Osteoblast (primary cell): ENCODE measurements around the gene RNF217. TPM values are rescaled to one million over a fixed set of nuclear protein-coding genes. Genes with fewer than 3 reads are reported as not detected.

Experiments used
- DNase-seq: peaks from one replicate; pipeline ENCODE4 v3.0.0; 2011; ENCODE audit warnings: low spot score, mixed read lengths; ENCODE audit not compliant: insufficient read length; ENCODE audit errors: missing footprints
- H2AFZ ChIP-seq: 2 replicates; pipeline ENCODE4 v1.6.0; 2011; ENCODE audit warnings: mild to moderate bottlenecking, low read length
- H3K27ac ChIP-seq: 2 replicates; pipeline ENCODE4 v1.5.1; 2011; ENCODE audit warnings: mild to moderate bottlenecking, low read depth, low read length, moderate library complexity
- H3K27me3 ChIP-seq: 2 replicates; pipeline ENCODE4 v1.6.0; 2012; ENCODE audit warnings: mild to moderate bottlenecking, control low read depth, inconsistent platforms, low read length, moderate library complexity; ENCODE audit not compliant: insufficient read depth
- H3K36me3 ChIP-seq: 2 replicates; pipeline ENCODE4 v1.5.1; 2011; ENCODE audit warnings: mild to moderate bottlenecking, low read length, control low read depth, moderate library complexity; ENCODE audit not compliant: insufficient read depth
- H3K4me1 ChIP-seq: 2 replicates; pipeline ENCODE4 v1.5.1; 2011; ENCODE audit warnings: mild to moderate bottlenecking, low read length, control low read depth, moderate library complexity; ENCODE audit not compliant: insufficient read depth
- H3K4me2 ChIP-seq: 2 replicates; pipeline ENCODE4 v1.6.0; 2011; ENCODE audit warnings: mild to moderate bottlenecking, low read length; ENCODE audit not compliant: insufficient read depth
- H3K4me3 ChIP-seq: fragments of 200-600 bp; sonication (generic); 3 replicates; pipeline ENCODE4 v1.5.1; 2012; ENCODE audit warnings: mild to moderate bottlenecking, low read length, inconsistent platforms; ENCODE audit not compliant: insufficient read depth
- H3K79me2 ChIP-seq: 2 replicates; pipeline ENCODE4 v1.6.0; 2012; ENCODE audit warnings: mild to moderate bottlenecking, low read length, control low read depth, inconsistent platforms; ENCODE audit not compliant: insufficient read depth
- H3K9me3 ChIP-seq: 2 replicates; pipeline ENCODE4 v1.5.1; 2011; ENCODE audit warnings: low read depth, low read length, control low read depth
- H4K20me1 ChIP-seq: 2 replicates; pipeline ENCODE4 v1.6.0; 2012; ENCODE audit warnings: mild to moderate bottlenecking, low read length, control low read depth; ENCODE audit not compliant: insufficient read depth
- CTCF ChIP-seq: IDR thresholded peaks from 2 replicates; pipeline ENCODE4 v1.5.1; 2011; ENCODE audit warnings: mild to moderate bottlenecking, low read depth, low read length, moderate library complexity; ENCODE audit errors: extremely low read depth
- total RNA-seq: library from RNA; depleted of rRNA; stranded (reverse); fragments of >200 nt; gene quantifications from 2 replicates; pipeline ENCODE4 v1.2.3, GENCODE V29; 2012

RNF217 gene
- total RNA-seq, 1 donor = 22.8 TPM

- no peaks in the 10 kb centered on the region for H3K4me1 ChIP-seq
- H3K27ac ChIP-seq = no peak overlapping the region
Measured at GRCh38 chr6:125129354-125129753, 167.1 kb downstream of the RNF217 start.

GRCh38 chr6:125132058-125132457 is 169.8 kb downstream of the RNF217 start:
- Histone ChIP-seq H3K4me3 (no peak overlapping the region), H2AFZ (no peak overlapping the region), H3K9me3 (no peaks in the 10 kb centered on the region), H3K27ac (no peak overlapping the region), H3K27me3 (no peaks in the 10 kb centered on the region), H3K79me2 (no peaks in the 10 kb centered on the region), H3K36me3 (no peaks in the 10 kb centered on the region), H3K4me2 (no peak overlapping the region), H4K20me1 (no peaks in the 10 kb centered on the region), H3K4me1 (no peaks in the 10 kb centered on the region)
- no peak for DNase-seq
- no peak for TF ChIP-seq CTCF

More at GRCh38 chr6:125129354-125129753, 167.1 kb downstream of the RNF217 start:
- no peak for DNase-seq
- no peaks in the 10 kb centered on the region for H3K27me3 ChIP-seq
- H3K4me3 ChIP-seq = no peak overlapping the region
- no peaks in the 10 kb centered on the region for H3K9me3 ChIP-seq
- peak overlapping the region; percentile 56 for H2AFZ ChIP-seq
- H4K20me1 ChIP-seq = no peaks in the 10 kb centered on the region
- H3K4me2 ChIP-seq = no peak overlapping the region
- H3K79me2 ChIP-seq = no peaks in the 10 kb centered on the region
- no peaks in the 10 kb centered on the region for H3K36me3 ChIP-seq
- TF ChIP-seq CTCF = no peak

GRCh38 chr6:125136378-125136777 is 174.1 kb downstream of the RNF217 start:
- Histone ChIP-seq H3K4me3 (no peak overlapping the region), H3K4me1 (peaks cover 7% of the 10 kb centered on the region), H2AFZ (no peak overlapping the region), H3K79me2 (no peaks in the 10 kb centered on the region), H3K4me2 (no peak overlapping the region), H3K36me3 (no peaks in the 10 kb centered on the region), H3K27me3 (no peaks in the 10 kb centered on the region), H3K9me3 (no peaks in the 10 kb centered on the region), H4K20me1 (no peaks in the 10 kb centered on the region), H3K27ac (no peak overlapping the region)
- DNase-seq = no peak
- no peak for TF ChIP-seq CTCF

GRCh38 chr6:125138083-125138482 is 175.8 kb downstream of the RNF217 start:
- Histone ChIP-seq H3K36me3 (no peaks in the 10 kb centered on the region), H3K4me1 (peaks cover 7% of the 10 kb centered on the region), H3K4me3 (no peak overlapping the region), H3K79me2 (no peaks in the 10 kb centered on the region), H4K20me1 (no peaks in the 10 kb centered on the region), H2AFZ (no peak overlapping the region), H3K27ac (no peak overlapping the region), H3K4me2 (no peak overlapping the region), H3K27me3 (no peaks in the 10 kb centered on the region), H3K9me3 (no peaks in the 10 kb centered on the region)
- TF ChIP-seq CTCF = no peak
- DNase-seq = no peak
